Measurements from ENCODE around the gene PPARG.
"Not testable (repeated sequence)": the region's sequence is repeated elsewhere in the genome, so short reads cannot be mapped to it uniquely, and the experiment has no call there.

The PPARG gene

DNA sequence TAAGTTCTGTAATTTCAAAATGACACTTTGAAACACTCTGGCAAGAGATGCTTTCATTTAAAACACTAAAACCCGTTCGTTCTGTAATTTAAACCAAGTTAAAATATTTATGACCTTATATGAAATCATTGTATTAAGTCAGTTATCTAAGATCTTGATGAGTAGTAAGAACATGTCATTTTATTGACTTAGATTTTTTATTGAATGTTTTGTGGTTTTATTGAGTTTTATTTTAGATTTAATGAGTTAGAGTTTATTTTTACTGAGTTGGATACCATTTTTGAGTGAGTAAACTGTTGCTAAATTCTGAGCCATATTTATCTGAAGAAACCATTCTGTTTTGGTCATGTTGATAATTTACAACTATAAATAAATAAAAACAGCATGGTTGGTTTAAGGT lies 94.3 kb downstream of the PPARG start:
- DNase-seq, result no peak

DNA sequence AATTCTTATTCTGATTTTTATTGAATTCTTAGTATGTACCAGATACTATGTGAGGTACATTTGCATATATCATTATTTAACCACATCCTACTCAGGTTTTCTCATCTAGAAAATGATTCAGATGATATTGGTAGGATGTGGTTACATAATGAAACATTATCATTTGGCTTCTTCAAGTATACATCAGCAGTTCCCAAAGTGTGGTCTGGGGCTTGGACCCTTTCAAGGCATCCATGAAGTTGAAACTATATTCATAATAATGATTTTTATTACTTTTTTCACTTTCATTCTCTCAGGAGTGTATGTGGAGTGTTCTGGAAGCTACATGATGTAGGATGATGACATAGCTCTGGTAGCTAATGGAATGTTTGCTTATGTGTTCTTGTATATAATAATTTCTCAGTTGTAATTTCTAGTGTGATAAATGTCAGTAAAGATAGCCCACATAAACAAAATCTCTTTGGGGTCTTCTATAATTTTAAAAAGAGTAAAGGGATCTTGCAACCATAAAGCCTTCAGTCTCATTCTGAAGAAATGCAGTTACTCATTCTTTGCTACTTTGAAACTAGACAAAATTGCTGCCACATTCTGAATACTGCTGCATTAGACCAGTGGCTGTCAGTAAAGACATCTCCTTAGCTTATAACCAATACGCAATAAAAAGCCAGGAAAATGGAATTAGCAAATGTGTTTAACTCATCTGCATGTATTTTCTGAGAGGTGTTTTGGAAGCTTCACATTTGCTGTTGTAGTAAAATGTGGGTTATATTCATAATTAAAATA lies 95.8 kb downstream of the PPARG start:
- DNase-seq, result no peak

DNA sequence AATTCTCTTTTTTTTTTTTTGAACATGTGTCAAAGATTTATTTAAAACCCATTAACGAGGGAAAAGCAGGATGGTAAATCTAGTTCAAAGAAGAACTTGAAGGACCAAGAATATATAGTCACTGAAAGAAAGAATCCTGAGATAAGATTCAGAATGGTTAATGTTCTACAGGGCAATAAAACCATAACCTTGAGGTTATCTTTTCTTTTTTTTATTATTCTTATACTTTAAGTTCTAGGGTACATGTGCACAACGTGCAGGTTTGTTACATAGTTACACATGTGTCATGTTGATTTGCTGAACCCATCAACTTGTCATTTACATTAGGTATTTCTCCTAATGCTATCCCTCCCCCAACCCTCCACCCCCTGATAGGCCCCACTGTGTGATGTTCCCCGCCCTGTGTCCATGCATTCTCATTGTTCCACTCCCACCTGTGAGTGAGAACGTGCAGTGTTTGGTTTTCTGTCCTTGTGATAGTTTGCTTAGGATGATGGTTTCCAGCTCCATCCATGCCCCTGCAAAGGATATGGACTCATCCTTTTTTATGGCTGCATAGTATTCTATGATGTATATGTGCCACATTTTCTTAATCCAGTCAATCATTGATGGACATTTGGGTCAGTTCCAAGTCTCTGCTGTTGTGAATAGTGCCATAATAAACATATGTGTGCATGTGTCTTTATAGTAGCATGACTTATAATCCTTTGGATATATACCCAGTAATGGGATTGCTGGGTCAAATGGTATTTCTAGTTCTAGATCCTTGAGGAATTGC lies 97.8 kb downstream of the PPARG start:
- DNase-seq, result not testable (repeated sequence)

DNA sequence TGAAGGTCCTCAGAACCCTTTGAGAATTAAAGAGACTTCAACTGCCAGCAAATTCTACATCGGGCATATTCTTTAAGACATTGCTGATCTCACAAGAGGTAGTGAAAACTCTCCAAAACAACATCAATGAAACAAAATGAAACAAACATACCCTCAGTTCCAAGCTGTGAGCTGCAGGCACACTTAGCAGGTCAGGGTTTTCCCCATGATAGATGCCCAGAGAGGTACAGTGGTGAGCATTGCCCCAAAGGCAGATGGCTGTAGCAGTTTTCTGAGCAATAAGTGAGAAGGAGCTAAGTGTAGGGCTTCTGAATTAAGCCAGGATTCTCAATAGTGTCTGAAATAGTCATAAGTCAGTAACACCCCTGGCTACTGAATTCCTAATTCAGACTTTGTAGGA lies 99.3 kb downstream of the PPARG start:
- no peak for DNase-seq

DNA sequence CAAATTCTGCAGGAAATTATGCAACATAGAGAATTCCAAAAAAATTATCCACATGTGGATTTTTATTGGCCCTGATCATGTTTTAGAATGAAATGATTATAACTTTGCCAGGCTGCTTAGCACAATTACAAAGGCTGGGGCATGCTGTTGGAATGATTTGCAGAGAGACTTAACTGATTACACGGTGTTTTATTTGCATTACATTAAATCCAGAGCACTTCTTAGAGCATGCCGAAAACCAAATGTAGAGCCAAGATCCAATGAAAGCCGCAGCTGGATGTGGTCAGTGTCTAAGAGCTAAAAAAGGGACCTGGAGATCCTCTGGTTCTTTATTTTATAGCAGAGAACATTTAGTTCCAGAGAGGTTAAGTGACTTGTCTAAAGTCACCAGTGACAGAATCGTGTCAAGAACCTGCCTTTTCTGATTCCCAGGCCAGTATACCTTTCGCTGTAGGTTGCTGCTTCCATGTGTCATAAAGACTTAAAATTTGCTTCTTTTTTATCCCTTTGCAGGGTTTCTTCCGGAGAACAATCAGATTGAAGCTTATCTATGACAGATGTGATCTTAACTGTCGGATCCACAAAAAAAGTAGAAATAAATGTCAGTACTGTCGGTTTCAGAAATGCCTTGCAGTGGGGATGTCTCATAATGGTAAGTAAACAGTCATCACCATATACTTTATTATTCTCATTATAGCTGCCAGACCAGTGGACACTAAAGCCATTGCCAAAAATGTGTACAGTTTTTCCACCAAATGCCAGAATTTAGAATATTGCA lies 103.4 kb downstream of the PPARG start:
- peak; percentile 41 for DNase-seq

DNA sequence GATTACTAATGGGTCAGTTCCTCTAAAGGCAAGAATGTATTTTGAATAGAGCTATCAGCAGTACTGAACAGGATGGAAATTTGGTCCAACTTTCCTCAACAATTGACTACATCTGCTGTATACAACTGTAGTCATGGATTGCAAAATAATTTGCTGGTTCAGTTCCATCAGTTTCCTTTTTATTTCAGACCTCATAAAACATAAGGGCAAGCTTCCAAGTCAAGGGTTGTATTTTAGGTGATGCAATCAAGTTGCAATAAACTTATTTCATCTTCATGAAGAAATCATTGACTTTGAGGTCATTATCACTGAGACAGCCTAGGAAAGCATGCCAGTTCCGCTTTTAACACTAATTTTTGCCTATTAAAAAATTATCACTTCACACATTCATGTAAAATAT lies 105.0 kb downstream of the PPARG start:
- peak; percentile 95 for DNase-seq

DNA sequence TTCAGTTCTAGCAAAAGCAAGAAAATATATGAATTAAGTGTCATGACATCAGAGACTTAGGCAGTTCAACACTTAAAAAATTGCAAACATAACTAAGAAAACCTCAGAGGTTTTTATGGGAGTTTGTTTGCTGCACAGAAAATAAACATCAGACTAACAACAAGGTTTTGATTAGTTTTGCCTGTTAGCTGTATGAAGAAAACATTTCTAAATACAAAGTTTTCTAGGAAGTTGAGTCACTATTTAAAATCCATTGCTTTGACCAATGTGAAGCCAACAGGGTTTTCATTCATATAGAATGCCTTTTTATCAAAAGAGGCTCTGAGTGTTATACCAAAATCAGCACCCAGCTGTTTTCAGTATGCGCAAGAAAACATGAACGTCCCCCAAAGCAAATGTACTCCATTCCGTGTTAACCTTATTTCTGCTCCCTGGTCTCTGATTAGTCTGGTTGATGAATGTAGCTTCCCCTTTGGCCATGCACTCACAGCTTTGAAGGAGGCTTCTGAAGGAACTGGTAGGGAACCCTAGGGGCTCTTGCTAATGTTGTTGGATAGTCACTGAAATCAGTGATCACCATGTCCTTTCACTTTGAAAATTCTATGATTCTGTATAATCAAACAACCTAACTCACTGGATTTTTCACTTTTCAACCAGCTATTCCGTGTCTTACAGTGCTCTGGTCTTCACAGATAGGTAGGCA lies 105.8 kb downstream of the PPARG start:
- peak; percentile 56 for DNase-seq

DNA sequence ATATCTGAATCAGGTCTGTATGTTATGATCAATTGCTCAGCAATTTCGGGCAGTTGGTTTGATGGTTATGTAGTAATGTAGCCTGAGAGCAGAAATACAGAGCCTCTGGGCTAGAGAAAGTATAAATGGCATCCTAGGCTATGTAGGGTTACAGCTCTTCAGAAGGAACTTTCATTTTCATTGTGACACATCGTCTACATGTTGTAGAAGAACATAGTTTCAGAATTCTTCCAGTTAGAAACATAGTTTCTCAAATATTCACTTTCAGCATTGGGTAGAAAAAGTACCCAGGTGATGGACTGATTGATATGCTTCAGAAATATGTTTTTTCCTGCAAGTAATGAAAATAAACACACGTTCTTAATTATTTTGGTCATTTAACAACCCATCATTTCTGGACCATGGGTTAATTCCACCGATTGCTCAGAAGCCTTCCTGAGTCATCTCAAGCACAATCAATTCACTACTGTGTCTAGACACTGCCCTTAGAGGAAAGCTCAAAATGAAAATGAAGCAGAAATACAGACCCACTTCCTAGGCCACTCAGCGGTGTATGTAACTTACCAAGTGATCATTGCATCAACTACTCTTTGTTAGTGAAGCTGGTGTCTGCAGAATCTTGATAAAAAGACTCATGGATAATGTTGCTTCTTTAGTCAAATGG lies 106.6 kb downstream of the PPARG start:
- peak; percentile 67 for DNase-seq

DNA sequence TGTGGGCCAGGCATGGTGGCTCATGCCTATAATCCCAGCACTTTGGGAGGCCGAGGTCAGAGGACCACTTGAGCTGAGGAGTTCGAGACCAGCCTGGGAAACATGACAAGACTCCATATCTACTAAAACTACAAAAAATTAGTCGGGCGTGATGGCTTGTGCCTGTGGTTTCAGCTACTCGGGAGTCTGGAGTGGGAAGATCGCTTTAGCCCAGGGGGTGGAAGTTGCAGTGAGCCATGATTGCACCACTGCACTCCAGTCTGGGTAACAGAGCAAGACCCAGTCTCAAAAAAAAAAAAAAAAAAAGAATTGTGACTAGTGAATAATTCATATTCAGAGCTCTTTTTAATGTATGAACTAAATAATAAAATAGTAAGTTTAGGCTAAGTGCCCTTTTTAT lies 107.6 kb downstream of the PPARG start:
- peak; percentile 23 for DNase-seq

DNA sequence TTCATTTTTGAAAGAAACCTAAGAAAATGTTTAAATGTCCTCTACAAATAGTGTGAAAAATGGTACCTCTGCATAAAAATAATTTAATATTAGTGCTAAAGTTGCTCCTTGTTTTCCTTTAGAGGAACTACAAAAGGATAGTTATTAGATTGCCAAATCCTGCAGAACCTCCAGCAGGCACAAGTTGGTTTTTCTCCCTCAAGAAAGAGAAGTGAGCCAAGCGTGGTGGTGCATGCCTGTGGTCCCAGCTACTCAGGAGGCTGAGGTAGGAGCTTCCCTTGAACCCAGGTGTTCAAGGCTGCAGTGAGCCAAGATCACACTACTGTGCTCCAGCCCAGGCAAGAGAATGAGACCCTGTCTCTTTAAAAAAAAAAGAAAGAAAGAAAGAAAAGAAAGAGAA lies 110.4 kb downstream of the PPARG start:
- DNase-seq, result peak; percentile 20

DNA sequence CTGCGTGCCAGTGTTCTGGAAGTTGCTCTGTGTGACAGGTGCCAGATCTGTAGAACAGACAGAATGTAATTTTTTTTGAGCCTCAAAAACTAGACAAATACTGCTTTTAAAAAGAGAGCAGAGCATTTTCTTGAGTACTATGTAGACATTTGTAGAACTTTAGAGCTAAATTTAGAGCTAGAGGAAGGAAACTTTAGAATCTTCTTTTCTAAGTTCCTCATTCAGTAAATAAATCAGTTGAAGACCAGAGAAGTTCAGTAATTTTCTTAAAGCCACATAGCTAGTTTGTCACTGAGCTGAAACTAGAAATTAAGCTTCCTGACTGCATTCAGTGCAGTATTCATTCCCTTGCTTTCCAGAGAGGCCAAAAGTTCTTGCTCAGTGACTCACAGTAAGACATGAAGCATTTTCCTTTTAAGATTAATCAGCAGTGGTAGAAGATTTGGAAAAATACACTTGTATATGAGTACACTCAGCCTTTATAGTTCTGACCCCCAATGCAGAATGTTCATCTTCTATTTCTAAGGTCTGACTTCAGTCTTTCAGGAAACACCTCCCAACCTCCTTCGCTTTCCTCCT lies 111.8 kb downstream of the PPARG start:
- DNase-seq, result no peak

DNA sequence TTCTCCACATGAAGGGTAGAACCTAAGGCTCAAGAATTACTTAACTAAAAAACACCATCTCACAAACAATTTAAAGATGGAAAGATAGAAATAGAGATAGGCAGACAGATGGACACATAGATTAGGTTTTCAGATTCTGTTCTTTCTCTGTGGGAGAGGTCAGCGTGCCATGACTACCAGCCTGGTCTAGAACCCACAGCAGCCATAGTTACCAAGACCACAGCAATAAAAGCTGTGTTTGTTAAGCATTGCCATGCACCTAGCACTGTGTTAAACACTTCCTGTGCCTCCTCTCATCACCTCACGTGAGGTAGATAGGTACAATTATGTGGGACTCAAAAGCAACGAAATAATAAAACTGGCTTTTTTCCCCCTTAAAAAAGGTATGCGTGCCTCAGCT lies 112.3 kb downstream of the PPARG start:
- no peak for DNase-seq

DNA sequence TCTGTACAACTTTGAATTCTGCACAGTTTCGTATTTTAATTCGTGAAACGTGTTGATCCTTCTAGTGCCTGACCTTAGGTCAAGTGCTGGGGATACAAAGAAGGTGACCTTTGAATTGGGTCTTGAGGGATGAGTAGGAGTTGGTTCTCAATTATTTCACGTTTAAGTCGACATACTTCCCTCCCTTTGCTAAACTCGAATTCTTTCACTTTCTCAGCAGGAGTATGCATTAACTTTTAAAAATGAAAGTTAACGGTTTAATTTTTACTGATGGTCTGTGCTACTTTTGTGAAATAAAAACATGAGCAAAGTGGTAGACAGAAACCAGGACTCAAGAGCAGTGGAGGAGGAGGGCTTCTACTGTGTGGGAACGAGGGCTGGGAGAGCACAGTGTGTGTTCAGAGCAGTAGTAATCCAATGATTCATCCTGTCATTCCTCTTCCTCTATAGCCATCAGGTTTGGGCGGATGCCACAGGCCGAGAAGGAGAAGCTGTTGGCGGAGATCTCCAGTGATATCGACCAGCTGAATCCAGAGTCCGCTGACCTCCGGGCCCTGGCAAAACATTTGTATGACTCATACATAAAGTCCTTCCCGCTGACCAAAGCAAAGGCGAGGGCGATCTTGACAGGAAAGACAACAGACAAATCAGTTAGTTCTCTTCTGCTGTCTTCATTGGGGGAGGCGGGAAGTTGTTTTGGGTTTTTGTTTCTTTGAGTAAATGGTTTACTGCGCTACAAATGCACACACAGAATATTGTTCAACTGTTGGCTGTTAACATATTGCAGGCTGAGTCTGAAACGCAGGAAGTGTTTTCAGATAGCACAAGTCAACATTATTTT lies 116.8 kb downstream of the PPARG start:
- DNase-seq, result peak; percentile 95

DNA sequence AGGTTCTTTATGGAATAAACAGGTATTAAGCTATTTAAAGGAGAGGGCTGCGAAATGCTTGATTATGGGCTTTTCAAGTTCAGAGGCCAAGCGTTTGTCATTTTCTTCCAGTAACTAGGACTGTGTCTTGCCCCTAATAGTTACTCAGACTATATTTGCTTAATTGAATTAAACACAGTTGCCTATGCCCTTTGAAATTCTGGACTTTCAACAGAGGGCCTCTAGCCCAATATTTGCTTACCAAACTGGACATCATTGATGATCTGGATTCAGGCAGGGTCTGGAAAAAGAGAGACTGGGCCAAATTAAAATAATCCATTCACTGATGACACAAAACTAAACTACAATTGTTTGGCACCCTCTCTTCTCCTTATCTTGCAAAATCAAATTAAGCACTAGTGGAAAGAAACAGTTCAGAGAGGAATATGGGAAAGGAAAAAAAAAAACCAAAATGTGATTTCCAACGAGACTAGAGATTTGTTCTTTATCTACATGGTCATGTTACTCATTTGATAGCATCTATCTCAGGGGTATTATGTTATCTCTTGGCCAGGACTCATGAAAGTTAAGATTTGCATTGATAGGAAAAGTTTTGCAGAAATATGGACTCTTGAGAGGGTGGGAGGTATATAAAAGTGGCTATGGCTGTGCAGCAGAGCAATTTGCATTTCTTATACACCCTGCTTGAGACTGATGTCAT lies 120.3 kb downstream of the PPARG start:
- no peak for DNase-seq

DNA sequence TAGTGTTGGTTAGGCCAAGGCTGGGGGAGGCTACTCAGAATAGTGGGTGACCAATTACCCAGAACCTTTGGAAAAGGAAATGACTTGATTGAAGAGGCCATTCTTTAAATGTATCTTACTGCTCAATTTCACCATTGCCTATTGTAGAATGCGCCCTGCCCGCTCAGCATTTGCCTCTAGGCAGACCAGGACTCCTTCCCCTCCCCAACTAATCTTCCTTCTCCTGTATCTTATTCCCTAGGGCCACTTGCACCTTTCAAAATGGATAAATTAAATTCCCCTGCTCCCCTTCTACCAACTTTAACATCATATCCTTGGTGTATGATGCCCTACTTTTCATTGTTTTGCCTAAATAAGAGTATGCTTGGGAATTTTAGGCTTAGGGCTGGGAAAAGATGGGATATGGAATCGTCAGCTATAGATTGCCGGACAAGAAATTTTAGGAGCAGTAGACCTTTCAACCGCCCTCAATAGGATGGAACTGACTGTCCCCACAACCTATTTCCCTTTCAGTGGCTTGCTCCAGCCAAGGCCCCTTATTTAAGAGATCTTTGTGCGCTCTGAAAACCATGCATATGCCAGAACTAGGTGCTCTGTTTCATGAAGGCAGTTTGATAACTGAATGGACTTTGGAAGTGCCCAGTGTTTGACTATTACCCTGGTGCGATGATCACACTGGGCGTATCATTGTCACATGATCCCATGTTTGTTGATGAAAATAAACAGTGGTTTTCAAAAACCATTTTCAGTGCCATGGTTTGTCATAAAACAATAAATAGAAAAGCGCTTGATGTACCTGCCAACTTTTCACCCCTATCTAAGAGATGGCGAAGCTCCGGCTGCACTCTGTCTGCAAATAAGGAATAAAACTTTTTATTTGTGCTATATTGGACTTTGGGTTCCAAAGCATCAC lies 121.1 kb downstream of the PPARG start:
- DNase-seq, result no peak

DNA sequence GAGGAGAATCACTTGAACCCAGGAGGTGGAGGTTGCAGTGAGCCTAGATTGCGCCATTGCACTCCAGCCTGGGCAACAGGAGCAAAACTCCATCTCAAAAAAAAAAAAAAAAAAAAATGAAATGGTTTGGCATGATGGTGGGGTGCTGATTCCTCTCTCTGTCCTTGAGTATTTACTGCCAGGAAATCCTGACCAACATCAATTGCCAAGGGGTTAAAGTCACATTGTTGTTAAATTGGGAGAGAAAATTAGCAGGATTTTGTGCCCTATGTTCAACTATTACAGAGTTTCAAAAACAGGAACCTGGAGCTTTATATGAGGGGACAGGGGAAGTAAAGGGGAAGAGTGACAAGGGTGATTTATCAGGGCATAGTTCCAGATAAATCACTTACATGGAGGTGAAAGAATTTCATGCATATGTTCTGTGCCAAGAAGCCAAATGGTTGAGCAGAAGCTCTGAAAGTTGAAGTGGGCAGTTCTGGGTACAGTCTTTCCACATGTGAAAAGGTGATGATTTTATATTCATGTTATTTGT lies 124.9 kb downstream of the PPARG start:
- DNase-seq, result peak; percentile 29

DNA sequence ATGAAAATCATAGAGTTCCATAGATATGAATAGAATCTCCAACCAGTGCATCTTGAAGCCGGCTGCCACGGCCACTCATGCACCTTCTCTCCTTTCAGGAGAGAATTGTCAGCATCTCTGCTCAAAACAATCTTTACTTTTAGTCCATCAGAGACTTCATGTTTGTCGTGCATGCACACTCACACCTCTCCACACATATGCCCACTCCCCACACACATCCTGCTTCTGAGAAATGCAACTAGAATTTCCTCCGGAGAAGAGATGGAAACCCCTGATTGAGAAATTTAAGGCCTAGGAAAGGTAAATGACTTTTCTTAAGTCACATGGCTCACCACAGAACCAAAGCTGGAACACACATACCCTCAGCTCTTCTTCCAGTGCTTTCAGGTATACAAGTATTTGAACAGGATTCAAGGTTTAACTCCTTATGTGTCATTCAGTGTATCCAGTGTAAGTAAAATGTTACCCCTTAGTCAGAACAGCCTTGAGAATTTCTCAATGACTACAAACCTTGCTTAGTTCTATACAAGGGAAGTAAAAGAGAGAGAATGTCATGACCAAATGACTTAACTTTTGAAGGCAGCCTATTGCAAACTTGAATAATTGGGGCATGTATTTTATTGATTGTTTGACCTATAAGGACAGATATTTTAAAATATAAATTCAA lies 126.3 kb downstream of the PPARG start:
- DNase-seq, result no peak

DNA sequence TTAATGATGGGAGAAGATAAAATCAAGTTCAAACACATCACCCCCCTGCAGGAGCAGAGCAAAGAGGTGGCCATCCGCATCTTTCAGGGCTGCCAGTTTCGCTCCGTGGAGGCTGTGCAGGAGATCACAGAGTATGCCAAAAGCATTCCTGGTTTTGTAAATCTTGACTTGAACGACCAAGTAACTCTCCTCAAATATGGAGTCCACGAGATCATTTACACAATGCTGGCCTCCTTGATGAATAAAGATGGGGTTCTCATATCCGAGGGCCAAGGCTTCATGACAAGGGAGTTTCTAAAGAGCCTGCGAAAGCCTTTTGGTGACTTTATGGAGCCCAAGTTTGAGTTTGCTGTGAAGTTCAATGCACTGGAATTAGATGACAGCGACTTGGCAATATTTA lies 127.9 kb downstream of the PPARG start:
- no peak for DNase-seq

Data from OCI-M1 (cell line).